Measurements from ENCODE around the gene SRGAP3. TPM values are rescaled to one million over a fixed set of nuclear protein-coding genes. Genes with fewer than 3 reads are reported as not detected.

The SRGAP3 gene
- total RNA-seq, 3 donors from 2014 or later, result 0.27 to 2.0 (median 0.42) TPM

GRCh38 chr3:8952130-8952529 lies 297.3 kb downstream of the SRGAP3 start:
- Mint-ChIP-seq H3K4me3 (no peak overlapping the region), H3K27me3 (ENCODE audit: low read depth) (no peaks in the 10 kb centered on the region), H3K36me3 (ENCODE audit: insufficient read depth) (peaks cover 24% of the 10 kb centered on the region), H3K9me3 (no peaks in the 10 kb centered on the region), H3K4me1 (ENCODE audit: low read depth) (peaks cover 4% of the 10 kb centered on the region)
- DNase-seq (no peak), ATAC-seq (no peak)

DNA sequence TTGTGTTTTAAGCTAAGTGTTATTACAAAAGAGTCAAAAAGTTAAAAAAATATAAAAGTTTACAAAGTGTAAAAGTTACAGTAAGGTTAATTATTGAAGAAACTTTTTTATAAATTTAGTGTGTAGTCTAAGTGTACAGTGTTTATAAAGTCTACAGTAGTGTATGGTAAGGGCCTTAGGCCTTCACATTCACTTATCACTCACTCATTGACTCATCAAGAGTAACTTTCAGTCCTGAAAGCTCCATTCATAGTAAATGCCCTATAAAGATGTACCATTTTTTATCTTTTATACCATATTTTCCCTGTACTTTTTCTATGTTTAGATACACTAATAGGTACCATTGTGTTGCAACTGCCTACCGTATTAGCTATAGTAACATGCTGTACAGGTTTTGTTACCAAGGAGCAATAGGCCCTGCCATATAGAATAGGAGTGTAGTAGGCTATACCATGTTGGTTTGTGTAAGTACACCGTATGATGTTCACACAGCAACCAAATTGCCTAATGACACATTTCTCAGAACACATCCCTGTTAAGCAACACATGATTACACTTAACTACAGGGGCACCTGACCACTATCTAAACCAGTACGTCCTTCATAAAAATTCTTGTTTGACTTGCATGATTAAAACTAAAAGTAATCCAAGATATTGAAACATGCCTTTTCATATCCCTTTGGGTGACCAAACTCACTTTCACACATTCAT lies 303.4 kb downstream of the SRGAP3 start:
- Mint-ChIP-seq H3K4me3 (no peak overlapping the region), H3K36me3 (ENCODE audit: insufficient read depth) (peaks cover 40% of the 10 kb centered on the region), H3K4me1 (ENCODE audit: low read depth) (peaks cover 2% of the 10 kb centered on the region), H3K27me3 (ENCODE audit: low read depth) (no peaks in the 10 kb centered on the region), H3K9me3 (peaks cover 18% of the 10 kb centered on the region)
- no peak for DNase-seq
- ATAC-seq, result peak; percentile 35 to 53

DNA sequence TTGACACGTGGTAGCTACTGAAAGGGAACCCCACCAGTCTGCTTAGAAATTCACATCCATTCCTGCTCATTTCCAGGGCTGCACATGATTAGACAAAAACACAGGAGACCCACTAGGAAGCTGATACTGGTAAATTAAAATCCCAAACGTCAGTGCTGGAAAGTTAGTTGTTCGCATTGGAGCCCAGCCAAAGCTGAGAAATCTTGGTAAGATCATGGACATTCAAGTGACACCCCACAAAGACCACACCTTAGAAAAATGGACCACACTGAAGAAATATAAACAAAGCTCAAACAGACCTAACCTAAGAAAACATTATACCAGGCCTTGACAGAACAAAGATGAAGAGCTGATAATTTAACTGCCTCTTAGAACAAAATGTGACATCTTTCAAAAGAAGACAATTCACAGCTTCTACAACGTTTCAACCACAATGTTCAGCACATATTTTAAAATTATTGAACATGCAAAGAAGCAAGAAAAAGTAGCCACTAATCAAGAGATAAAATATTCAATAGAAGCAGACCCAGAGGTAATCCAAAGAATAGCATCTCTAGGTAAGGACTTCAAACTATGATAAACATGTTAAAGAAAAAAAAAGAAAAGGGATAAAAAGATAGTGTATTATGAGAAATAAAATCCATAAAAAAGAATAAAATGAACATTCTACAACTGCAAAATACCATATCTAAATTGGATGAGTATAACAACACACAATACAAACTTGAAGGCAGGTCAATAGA lies 306.5 kb downstream of the SRGAP3 start:
- no peaks in the 10 kb centered on the region for H3K4me1 Mint-ChIP-seq (ENCODE audit: low read depth)
- no peak for DNase-seq
- H3K36me3 Mint-ChIP-seq (ENCODE audit: insufficient read depth), result peaks cover 52% of the 10 kb centered on the region
- H3K27me3 Mint-ChIP-seq (ENCODE audit: low read depth), result no peaks in the 10 kb centered on the region
- no peak for ATAC-seq
- no peak overlapping the region for H3K4me3 Mint-ChIP-seq
- peaks cover 18% of the 10 kb centered on the region for H3K9me3 Mint-ChIP-seq

DNA sequence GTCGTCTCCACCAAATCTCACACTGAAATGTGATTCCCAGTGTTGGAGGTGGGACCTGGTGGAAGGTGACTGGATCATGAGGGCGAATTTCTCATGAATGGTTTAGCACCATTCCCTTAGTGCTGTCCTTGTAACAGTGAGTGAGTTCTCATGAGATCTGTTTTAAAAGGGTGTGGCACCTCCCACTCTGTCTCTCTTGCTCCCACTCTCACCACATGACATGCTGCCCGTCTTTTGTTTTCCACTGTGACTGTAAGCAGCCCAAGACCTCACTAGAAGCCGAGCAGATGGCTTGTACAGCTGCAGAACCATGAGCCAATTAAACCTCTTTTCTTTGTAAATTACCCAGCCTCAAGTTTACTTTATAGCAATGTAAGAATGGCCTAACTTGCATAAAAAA lies 307.3 kb downstream of the SRGAP3 start:
- Mint-ChIP-seq H3K36me3 (ENCODE audit: insufficient read depth) (peaks cover 49% of the 10 kb centered on the region), H3K27me3 (ENCODE audit: low read depth) (no peaks in the 10 kb centered on the region), H3K4me3 (no peak overlapping the region), H3K4me1 (ENCODE audit: low read depth) (no peaks in the 10 kb centered on the region), H3K9me3 (peaks cover 18% of the 10 kb centered on the region)
- DNase-seq (no peak), ATAC-seq (no peak)

- Mint-ChIP-seq H3K27me3 (ENCODE audit: low read depth) (no peaks in the 10 kb centered on the region), H3K4me1 (ENCODE audit: low read depth) (no peaks in the 10 kb centered on the region), H3K4me3 (no peak overlapping the region), H3K9me3 (peaks cover 5% of the 10 kb centered on the region), H3K36me3 (ENCODE audit: insufficient read depth) (peaks cover 43% of the 10 kb centered on the region)
- ATAC-seq (no peak), DNase-seq (no peak)
Observed at GRCh38 chr3:8938021-8938420, 311.4 kb downstream of the SRGAP3 start.

DNA sequence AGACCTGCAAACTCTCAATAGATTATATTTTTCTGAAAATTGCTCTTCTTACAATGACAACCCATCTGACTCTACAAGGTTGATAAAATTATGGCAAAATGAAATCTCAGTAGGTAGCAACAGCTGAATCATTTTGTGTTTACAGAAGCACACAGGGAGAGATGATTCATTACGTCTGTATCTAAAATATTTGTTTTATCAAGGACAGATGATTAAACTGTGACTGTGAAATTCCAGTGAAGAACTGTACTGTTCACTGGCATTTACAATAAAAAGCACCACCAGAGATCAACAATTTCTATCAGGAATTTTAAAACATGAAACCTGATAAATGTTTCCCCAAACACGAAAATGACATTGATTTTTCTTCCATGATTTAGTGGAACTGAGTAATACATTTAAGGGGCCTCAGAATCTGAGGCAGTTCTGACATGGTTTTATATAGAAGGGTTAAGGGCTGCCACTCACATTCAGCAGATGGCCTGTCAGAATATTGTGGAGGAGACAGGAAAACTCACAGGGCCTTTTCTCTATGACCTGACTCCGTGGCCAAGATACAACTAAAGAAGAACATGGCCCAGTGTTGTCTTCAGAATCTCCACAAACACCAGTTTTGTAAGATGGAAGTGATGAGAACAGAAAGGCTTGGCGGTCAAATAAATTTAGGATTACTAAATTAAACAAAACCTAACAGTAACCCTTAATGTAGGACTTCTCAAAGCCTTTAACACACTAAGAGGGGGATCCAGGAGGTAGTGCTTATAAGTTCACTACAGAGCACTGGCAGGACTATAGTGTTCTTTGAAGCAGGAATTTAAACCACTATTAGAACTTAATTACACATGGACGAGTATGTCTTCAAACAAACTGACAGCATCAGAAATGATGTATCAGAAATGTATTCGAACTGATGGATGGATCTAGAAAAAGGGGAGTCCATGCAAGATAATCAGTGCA lies 312.1 kb downstream of the SRGAP3 start:
- Mint-ChIP-seq H3K4me1 (ENCODE audit: low read depth) (no peaks in the 10 kb centered on the region), H3K36me3 (ENCODE audit: insufficient read depth) (peaks cover 36% of the 10 kb centered on the region)

DNA sequence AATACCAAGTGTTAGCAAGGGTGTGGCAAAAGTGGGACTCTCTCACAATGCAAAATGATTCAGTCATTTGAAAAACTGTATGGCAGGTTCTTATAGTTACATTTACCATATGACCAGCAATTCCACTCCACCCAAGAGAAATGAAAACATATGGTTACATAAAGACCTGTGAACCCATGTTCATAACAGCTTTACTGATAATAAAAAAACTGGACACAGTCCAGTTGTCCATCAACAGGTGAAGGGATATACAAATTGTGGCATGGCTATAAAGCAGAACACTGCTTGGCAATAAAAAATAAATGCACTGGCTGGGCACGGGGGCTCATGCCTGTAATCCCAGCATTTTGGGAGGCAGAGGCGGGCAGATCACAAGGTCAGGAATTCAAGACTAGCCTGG lies 316.9 kb downstream of the SRGAP3 start:
- DNase-seq (no peak), ATAC-seq (no peak)
- Mint-ChIP-seq H3K4me1 (ENCODE audit: low read depth) (no peaks in the 10 kb centered on the region), H3K4me3 (no peak overlapping the region), H3K27me3 (ENCODE audit: low read depth) (no peaks in the 10 kb centered on the region), H3K9me3 (no peaks in the 10 kb centered on the region), H3K36me3 (ENCODE audit: insufficient read depth) (peaks cover 21% of the 10 kb centered on the region)

More for the DNA sequence above, 312.1 kb downstream of the SRGAP3 start:
- H3K9me3 Mint-ChIP-seq, result no peaks in the 10 kb centered on the region
- no peak for ATAC-seq
- H3K4me3 Mint-ChIP-seq, result no peak overlapping the region
- no peaks in the 10 kb centered on the region for H3K27me3 Mint-ChIP-seq (ENCODE audit: low read depth)
- DNase-seq, result no peak

- Mint-ChIP-seq H3K36me3 (ENCODE audit: insufficient read depth) (peaks cover 22% of the 10 kb centered on the region), H3K4me3 (no peak overlapping the region), H3K9me3 (no peaks in the 10 kb centered on the region), H3K4me1 (ENCODE audit: low read depth) (no peaks in the 10 kb centered on the region), H3K27me3 (ENCODE audit: low read depth) (no peaks in the 10 kb centered on the region)
- DNase-seq (no peak), ATAC-seq (no peak)
Observed at GRCh38 chr3:8931342-8931741, 318.1 kb downstream of the SRGAP3 start.

Other genes starting within 250 kb of the SRGAP3 start
- gene THUMPD3, start 113.4 kb upstream of the SRGAP3 start, total RNA-seq, result 10 to 100 TPM; 69.0 to 77.4 (median 73.1) TPM
- 10 to 100 TPM; 67.3 to 78.1 (median 71.8) TPM for gene SETD5, start 148.0 kb upstream of the SRGAP3 start, total RNA-seq

Data from activated T-cell treated with anti-CD3 and anti-CD28 coated beads, Interleukin-2, amount 50 U/mL, for 4 hours (primary cell).